Omental fat pad (tissue), 4 donors: Measurements from ENCODE around the gene TSPAN13. TPM values are rescaled to one million over a fixed set of nuclear protein-coding genes. Genes with fewer than 3 reads are reported as not detected.

ENCODE experiments used
- ATAC-seq: fragments of 150-250 bp; one replicate; pipeline ENCODE4 v1.9.1; 2016; ENCODE audit warnings: mild to moderate bottlenecking, moderate library complexity; ENCODE audit not compliant: low FRiP score
- DNase-seq: peaks from one replicate; pipeline ENCODE4 v3.0.0-alpha.2; 2019; ENCODE audit warnings: low spot score
- CTCF ChIP-seq, 3 donors: fragments of 450-650 bp; IDR thresholded peaks; one replicate each; pipeline ENCODE4 v1.5.1; 2016 to 2017; ENCODE audit warnings: antibody characterized with exemption in 3 of 3, mild to moderate bottlenecking in 3 of 3, moderate library complexity in 2 of 3
- total RNA-seq, 4 donors: library from RNA; depleted of rRNA; stranded (reverse); fragments of >200 nt; gene quantifications; one replicate each; pipeline ENCODE4 v1.1.0, GENCODE V29; 2016

Gene TSPAN13
- total RNA-seq, 4 donors from 2014 or later: 15.2 to 111 (median 30.5) TPM

GRCh38 chr7:16803881-16804673 lies 50.5 kb downstream of the TSPAN13 start:
- ATAC-seq (no peak), DNase-seq (no peak)
- TF ChIP-seq CTCF (IDR thresholded peaks at IDR 0.05): no peak

- DNase-seq (no peak), ATAC-seq (no peak)
- TF ChIP-seq CTCF (IDR thresholded peaks at IDR 0.05): no peak
Observed at GRCh38 chr7:16804674-16805439, 51.3 kb downstream of the TSPAN13 start, which contains the start of gene AGR2. AGR2 (minus strand) TSS chr7:16804999; CDS start chr7:16801796, 3,203 bp downstream.

GRCh38 chr7:16805441-16805840 lies 51.9 kb downstream of the TSPAN13 start:
- no peak for ATAC-seq
- DNase-seq: no peak
- no peak for TF ChIP-seq CTCF (IDR thresholded peaks at IDR 0.05)

- no peak for TF ChIP-seq CTCF (IDR thresholded peaks at IDR 0.05)
- DNase-seq: no peak
- no peak for ATAC-seq
Observed at GRCh38 chr7:16810112-16810511, 56.6 kb downstream of the TSPAN13 start.

GRCh38 chr7:16810573-16810972 lies 57.0 kb downstream of the TSPAN13 start:
- ATAC-seq: no peak
- DNase-seq: no peak
- no peak for TF ChIP-seq CTCF (IDR thresholded peaks at IDR 0.05)

- ATAC-seq (no peak), DNase-seq (no peak)
- no peak for TF ChIP-seq CTCF (IDR thresholded peaks at IDR 0.05)
Observed at GRCh38 chr7:16811551-16811950, 58.0 kb downstream of the TSPAN13 start.
